Stimulated activated naive CD8-positive, alpha-beta T cell treated with anti-CD3 and anti-CD28 coated beads, Interleukin-15, Interleukin-2, amounts not matched to agents 100 U/mL and 50 U/mL, for 24 hours (primary cell): ENCODE data around the gene DNAAF5.
"Not testable (repeated sequence)": the region's sequence is repeated elsewhere in the genome, so short reads cannot be mapped to it uniquely, and the experiment has no call there.

Experiments
- ATAC-seq: fragments of 150-1000 bp; cut with Tn5 transposase; one replicate; pipeline ENCODE4 v1.10.0; 2021
- DNase-seq: peaks from one replicate; pipeline ENCODE4 v3.0.0; 2021

DNAAF5 gene

DNA sequence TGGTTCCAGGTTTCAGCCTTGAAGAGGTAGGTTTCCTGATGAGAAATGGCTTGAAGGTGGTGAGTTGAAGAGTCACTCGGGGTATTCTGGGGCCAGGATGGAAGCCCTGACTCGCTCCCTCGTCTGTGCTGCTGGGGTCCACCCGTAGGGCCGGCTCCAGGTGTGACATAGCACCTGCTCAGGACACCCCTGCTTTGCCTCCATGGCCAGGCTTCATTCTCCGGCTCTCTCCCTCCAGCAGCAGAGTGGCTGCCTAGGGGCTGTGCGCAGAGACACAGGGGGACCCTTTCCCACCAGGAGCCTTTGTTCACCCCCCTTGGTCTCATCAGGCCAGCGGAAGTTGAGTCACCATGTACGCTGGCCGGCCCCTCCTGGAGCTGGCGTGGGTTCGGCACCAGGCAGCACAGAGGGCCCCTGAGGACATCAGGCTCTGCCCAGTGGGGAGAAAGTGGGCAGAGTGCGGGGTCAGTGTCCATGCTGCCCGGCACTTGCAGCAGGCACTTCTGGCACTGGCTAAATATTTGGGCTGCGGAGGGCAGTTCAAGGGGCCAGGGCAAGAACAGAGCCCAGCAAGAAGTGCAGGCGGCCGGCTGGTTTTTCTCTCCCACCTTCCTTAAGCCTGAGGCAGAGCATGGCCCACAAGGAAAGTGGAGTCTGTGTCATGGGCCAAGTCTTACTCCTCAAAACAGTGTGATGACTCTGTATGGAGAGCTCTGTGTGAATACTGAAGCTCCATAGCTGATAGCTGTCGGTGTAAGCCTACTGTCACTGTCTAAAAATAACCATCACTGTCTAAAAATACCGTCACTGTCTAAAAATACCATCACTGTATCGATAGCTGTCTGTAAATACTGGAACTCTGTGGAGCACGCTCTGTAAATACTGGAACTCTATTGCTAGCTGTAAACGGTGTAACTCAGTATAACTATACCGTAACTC is 4.3 kb downstream of the DNAAF5 start:
- no peak for ATAC-seq
- DNase-seq, result no peak

DNA sequence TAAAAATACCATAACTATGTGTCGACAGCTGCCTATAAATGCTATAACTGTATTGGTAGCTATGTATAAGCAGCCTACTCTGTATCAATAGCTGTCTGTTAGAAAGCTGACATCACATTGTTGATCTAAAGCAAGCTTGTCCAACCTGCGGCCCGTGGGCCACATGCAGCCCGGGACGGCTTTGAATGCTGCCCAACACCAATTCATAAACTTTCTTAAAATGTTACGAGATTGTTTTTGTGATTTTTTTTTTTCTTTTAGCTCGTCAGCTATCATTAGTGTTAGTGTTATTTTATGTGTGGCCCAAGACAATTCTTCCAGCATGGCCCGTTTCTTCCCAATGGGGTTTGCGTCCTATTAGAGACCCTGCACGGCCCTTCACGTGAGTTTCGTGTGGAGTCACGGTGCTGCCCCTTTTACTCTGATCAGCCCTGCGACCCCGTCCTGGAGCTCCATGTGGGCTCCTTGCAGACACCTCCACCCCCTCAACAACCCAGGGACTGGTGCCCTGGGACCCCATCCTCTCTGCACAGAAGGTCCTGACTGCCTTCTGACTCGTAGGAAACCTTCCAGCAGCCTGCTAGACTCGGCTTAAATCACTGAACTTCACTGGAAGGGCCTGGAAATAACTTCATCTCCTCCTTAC is 5.1 kb downstream of the DNAAF5 start:
- DNase-seq, result no peak
- ATAC-seq, result no peak

DNA sequence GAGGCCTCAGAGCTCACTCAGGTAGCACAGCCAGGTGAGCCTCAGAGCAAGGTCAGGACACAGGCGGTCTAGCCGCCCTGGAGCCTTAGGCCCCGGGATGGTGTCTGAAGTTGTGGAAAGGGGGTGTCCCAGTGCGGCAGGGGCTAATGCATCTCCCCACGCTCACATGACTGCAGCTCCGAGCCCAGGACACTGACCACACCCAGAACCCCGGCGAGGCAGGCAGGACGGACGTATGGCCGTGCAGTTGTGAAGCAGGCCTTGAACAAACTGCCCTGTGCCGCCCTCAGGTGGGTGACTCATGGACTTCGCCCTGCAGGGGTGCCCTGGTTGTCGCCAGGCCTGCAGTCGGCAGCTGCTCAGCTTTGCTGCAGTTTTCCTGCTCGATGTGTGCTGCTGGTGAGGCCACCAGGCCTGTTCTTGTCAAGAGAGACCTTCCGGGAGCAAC is 5.6 kb downstream of the DNAAF5 start:
- DNase-seq (no peak), ATAC-seq (no peak)

DNA sequence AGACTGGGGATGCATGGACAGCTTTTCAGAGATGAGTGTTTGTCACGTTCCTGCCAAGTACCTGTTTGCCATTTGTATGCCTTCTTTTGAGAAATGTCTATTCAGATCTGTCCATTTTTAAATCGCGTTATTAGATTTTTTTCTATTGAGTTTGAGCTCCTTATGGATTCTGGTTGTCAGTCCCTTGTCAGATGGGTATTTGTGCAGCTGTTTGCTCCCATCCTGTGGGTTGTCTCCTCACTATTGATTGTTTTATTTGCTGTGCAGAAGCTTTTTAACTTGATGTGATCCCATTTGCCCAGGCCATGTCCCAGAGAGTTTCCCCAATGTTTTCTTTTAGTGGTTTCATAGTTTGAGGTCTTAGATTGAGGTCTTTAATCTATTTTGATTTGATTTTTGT is 6.1 kb downstream of the DNAAF5 start:
- ATAC-seq (no peak), DNase-seq (no peak)

DNA sequence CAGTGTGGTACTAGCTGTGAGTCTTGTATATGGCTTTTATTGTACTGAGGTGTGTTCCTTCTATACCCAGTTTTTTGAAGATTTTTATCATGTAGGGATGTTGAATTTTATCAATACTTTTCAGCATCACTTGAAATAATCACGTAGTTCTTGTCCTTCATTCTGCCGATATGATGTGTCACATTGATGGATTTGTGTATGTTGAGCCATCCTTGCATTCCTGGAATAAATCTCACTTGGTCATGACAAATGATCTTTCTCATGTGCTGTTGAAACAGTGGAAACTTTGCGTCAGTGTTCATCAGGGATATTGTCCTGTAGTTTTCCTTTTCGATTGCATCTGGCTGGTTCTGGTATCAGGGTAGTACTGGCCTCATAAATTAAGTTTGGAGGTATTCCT is 7.7 kb downstream of the DNAAF5 start:
- ATAC-seq (no peak), DNase-seq (no peak)

DNA sequence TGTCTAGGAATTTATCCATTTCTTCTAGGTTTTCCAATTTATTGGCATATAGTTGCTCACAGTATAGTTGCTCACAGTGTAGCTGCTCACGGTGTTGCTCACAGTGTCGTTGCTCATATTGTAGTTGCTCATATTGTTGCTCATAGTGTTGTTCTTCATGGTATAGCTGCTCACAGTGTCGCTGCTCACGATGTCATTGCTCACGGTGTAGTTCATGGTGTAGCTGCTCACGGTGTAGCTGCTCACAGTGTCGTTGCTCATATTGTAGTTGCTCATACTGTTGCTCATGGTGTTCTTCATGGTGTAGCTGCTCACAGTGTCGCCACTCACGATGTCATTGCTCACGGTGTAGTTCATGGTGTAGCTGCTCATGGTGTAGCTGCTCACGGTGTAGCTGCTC is 8.3 kb downstream of the DNAAF5 start:
- ATAC-seq, result no peak
- DNase-seq, result no peak

DNA sequence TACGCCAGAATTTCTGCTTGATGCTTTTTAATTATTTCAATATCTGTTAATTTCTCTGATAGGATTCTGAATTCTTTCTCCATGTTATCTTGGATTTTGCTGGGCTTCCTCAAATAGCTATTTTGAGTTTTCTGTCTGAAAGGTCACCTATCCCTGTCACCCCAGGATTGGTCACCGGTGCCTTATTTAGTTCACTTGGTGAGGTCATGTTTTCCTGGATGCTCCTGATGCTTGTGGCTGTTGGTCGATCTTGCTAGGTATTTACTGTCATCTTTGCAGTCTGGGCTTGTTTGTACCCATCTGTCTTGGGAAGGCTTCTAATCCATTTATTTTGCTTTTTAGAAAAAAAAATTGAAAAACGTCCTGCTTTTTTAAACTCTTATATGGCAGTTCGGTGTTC is 11.7 kb downstream of the DNAAF5 start:
- ATAC-seq (no peak), DNase-seq (no peak)

DNA sequence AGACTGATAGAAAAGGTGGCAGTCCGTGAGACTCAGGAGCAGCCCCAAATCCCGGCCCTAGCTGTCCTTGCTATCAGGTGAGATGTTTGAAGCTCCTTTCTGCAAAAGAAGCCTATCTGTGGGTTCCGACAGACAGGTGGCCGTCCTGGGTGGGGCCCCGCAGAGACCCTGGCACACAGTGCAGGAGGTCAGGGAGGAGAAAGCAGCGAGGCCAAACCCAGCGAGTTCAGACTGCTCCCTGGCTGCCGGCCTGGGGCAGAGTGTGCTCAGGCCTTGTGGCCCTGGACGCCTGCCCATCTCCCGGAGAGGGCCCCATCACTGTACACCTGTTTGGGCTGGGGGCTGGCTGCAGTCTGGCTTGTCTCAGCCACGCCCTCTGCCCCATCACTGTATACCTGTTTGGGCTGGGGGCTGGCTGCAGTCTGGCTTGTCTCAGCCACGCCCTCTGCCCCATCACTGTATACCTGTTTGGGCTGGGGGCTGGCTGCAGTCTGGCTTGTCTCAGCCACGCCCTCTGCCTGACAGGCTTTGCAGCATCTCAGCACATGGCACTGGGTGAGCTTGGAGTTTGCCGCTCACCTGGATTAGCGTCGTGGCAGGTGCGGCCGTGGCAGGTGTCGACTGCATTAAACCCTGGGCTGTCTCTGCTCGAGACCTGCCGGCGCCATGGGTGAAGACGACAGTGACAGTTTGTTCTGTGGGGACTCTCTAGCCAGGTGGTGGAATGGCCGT is 12.4 kb downstream of the DNAAF5 start:
- ATAC-seq, result no peak
- DNase-seq, result no peak

DNA sequence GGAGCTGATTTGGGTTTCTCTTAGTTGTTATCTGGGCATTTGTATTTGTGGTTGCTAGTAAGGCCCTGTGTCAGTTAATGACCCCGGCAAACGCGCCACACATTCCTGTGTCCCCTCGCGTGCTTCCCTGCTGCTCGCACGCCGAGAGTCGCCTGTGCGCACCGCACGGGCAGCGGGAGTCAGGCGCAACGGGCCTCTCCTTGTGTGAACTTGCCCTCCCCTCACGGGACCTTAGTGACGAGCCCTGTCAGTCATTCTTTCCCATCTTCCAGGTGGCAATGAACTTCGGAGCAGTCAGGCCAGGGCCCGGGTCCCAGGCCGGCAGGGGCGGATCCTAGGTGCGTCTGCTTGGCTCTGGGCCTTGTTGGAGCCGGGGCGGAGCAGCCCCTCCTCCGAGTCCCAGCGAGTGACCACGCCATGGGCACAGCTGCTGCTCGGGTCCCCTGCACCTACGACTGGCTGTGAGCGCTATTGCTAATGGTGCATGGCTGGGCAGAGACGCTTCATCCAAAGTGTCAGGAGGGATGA is 13.0 kb downstream of the DNAAF5 start:
- ATAC-seq (no peak), DNase-seq (no peak)

DNA sequence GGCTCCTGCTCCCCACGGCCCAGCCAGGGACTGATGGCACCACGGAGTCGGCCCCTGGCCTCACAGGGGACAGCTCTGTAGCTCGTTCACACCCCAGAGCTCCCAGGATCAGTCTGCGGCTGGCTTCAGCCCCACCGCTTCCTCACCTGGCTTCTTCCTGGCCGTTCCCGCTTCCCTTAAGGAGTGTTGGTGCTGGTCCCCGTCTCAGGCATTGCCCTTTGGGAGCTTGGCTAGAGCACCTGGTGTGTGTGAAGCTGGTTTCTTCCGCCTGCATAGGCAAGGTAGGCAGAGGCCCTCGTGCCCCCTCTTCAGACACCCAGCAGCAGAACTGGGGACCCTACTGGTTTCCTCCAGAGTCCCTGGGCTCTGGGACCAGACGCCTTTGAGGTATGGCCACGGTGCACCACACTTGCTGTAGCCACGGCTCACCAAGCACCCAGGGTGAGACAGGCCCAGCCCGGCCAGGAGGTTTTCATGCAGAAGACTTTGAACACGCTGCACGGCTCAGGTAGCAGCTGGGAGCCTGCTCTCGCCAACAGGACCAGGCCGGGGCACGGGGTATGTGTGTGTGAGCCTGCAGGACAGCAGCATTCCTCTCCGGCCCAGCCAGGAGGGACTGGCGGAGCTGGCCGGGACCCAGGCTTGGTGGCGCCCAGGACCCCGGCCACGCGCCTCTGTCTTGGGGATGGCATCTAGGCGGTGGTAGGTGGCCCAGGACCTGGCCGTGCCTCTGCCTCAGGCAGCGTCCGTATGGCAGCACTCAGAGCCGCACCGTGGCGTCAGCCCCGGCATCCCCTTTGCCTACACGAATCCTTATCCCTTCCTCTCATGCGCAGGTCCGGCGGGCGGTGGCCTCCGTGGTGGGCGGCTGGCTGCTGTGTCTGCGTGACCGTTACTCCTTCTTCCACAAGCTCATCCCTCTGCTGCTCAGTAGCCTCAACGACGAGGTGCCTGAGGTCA is 13.8 kb downstream of the DNAAF5 start:
- DNase-seq (no peak), ATAC-seq (peak; percentile 14)

DNA sequence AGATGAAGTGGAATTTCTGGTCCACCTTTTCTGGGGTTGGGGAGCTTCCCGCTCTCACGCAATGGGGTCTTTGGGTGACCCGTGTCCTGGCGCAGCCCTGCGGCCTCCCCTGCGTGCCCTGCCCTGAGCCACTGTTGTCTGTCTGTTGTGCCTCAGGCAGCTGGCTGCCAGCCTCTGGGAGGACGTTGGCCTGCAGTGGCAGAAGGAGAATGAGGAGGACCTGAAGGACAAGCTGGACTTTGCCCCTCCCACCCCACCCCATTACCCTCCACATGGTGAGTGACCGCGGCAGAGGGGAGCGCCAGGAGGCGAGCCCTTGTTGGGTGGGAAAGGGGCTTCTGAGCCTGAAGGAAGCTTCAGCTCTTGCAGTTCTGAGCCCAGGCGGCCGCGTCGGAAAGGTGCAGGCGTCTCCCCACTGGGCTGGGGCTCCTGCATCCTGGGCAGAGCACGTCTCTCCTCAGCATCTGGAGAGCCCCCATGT is 14.7 kb downstream of the DNAAF5 start:
- no peak for DNase-seq
- ATAC-seq, result no peak

DNA sequence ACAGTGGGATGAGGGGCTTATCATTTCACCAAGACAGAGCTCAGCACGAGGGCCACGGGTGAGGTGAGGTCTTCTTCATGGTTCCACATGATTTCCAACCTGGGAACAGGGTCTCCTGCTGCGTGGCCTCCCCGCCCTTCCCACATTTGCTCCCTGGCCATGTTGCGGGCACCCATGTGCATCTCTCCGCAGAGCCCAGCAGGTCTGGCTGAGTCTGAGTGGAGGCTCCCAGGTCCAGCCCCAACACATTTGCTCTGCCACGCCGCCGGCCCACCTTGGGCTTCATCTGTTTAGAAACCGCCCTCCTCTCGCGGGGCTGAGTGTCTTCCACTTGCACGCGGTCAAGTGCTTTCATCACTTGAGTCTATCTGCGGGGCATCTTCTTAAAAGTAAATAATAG is 15.4 kb downstream of the DNAAF5 start:
- ATAC-seq (no peak), DNase-seq (no peak)

DNA sequence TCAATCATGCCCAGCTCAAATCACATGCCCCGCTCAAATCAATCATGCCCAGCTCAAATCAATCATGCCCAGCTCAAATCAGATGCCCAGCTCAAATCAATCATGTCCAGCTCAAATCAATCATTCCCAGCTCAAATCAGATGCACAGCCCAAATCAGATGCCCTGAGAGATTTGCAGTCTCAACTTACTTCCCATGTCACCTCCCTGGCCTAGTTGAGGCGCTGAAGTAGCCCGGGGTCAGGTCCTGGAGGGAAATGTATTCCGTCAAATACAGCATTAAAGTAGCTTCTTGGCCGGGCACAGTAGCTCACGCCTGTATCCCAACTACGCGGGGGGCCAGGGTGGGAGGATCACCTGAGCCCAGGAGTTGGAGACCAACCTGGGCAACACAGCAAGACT is 16.3 kb downstream of the DNAAF5 start:
- no peak for DNase-seq
- ATAC-seq, result no peak

DNA sequence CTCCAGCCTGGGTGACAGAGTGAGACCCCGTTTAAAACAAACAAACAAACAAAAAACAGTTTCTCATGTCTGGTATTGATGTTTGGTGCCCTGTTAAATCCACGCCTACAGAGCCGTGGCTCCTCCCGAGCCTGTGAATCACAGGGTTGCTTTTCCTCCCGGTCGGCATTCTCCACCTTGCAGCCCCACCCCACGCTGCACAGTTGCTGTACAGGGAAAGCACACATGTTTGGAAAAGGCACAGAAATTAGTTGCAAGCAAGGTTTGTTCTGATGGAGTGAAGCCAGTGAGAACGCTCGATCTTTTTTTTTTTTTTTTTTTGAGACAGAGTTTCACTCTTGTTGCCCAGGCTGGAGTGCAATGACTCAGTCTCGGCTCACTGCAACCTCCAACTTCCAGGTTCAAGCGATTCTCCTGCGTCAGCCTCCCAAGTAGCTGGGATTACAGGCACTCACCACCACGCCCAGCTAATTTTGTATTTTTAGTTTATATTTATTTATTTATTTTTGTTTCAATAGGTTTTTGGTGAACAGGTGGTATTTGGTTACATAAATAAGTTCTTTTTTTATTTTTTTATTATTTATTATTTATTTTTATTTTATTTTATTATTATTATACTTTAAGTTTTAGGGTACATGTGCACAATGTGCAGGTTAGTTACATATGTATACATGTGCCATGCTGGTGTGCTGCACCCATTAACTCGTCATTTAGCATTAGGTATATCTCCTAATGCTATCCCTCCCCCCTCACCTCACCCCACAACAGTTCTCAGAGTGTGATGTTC is 17.0 kb downstream of the DNAAF5 start:
- not testable (repeated sequence) for ATAC-seq, DNase-seq

DNA sequence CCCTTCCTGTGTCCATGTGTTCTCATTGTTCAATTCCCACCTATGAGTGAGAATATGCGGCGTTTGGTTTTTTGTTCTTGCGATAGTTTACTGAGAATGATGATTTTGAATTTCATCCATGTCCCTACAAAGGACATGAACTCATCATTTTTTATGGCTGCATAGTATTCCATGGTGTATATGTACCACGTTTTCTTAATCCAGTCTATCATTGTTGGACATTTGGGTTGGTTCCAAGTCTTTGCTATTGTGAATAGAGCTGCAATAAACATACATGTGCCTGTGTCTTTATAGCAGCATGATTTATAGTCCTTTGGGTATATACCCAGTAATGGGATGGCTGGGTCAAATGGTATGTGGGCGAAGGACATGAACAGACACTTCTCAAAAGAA is 17.6 kb downstream of the DNAAF5 start:
- DNase-seq, ATAC-seq: not testable (repeated sequence)

DNA sequence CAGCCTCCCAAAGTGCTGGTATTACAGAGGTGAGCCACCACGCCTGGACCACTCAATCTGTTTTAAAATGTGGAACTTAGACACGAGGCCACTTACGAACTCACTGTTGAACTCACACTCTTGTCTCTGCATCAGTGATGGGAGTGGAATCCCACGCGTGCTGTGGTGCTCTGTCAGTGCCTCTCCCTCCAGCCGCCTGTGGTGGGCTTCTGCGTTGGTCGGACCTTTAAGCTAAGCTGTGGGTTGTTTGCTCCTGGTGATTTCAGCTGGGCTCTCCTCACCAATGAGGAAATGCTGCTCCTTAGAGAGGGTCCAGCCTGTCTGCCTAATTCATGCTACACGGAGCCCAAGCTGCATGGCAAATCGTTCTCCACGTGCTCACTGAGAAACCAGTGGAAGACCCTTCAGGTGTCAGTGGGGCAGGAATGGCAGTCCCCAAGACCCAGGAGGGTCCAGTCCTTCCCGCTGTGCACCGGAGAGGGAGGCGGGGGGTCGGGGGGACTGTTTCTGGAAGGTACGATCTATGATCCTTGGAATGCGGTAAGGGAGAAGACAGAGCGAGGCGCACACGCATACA is 18.4 kb downstream of the DNAAF5 start:
- DNase-seq, result no peak

DNA sequence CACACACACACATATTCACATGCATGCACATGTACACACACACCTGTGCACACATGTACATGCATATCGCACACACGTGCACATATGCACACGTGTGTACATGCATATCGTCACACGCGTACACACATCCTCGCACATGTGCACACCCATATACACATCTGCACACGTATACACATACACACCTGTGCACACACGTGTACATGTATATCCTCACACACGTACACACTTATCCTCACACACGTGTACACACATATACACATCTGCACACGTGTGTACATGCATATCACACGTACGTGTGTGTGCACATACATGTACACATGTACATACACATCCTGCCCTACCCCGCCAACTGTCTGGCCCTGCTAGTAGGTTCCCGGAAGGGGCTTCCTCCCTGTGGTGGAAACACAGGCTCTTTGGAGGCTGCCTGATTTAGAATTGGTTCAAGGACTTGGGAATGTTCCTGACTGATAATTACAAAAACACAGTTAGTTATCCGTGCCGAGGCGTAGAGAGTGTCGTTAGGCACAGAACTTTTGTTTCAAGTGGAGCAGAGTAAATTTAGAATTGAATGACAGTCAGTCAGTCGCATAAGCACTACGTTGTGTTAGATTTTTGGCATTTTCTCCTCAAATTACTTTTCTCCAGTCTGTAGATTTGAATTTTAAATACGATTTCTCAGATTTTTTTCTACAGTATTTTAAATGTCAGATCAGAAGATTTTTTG is 19.1 kb downstream of the DNAAF5 start:
- no peak for ATAC-seq

More for the DNA sequence above, 18.4 kb downstream of the DNAAF5 start:
- no peak for ATAC-seq

DNA sequence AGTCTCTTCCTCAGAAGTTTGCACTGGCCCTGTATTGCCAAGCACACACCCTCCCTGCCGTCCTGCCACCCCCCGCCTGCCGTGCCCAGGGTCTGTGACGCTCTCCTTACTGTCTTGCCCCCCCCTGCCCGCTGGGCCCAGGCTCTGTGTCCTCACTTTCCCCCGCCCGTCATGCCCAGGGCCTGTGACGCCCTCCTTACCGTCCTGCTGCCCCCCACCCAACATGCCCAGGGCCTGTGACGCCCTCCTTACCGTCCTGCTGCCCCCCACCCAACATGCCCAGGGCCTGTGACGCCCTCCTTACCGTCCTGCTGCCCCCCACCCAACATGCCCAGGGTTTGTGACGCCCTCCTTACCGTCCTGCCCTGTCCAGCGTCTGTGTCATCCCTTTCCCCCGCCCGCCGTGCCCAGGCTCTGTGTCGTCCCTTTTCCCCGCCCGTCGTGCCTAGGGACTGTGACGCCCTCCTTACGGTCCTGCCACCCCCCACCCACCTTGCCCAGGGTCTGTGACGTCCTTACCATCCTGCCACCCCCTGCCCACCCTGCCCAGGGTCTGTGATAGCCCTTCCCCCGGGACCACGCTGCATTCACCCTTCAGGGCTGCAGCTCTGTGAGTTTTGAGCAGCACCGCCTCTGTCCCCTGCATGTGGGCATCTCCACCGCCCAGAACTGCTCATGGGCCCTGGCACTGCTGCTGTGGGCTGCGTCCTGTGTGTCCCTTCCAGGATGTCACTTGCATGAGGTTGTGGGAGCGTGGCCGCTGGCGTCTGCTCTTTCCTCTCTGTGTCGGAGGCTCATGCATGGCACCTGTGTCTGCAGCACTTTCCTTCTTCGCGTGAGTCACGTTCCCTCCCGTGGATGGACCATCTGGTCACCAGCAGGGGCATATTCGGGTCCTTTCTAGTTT is 19.9 kb downstream of the DNAAF5 start:
- DNase-seq, result no peak

More for the DNA sequence above, 19.1 kb downstream of the DNAAF5 start:
- DNase-seq, result no peak

More for the DNA sequence above, 19.9 kb downstream of the DNAAF5 start:
- no peak for ATAC-seq
